CD8-positive, alpha-beta memory T cell (primary cell): ENCODE measurements around the gene MAD2L2. TPM values are rescaled to one million over a fixed set of nuclear protein-coding genes. Genes with fewer than 3 reads are reported as not detected.

ENCODE experiments used
- CTCF ChIA-PET: fragments of 350-600 bp; sonication (Branson Sonifier 250); formaldehyde crosslinking; loops from one replicate; lab custom pipeline; 2021; ENCODE audit warnings: antibody characterized with exemption; lab: Charles Lee
- POLR2A ChIA-PET: fragments of 350-600 bp; sonication (Branson Sonifier 250); formaldehyde crosslinking; loops from one replicate; lab custom pipeline; 2021; ENCODE audit warnings: antibody characterized with exemption; lab: Charles Lee
- DNase-seq, 5 donors: peaks; one replicate each; pipeline versions ENCODE4 v3.0.0 to v3.0.0-alpha.2; 2020 to 2022; ENCODE audit warnings: mixed read lengths in 1 of 5
- H3K27ac ChIP-seq: one replicate; pipeline ENCODE4 v1.7.0; 2013; ENCODE audit warnings: low read depth, mild to moderate bottlenecking, low read length, moderate library complexity
- H3K27me3 ChIP-seq: 2 replicates; pipeline ENCODE4 v1.7.0; 2013; ENCODE audit warnings: low read length, mild to moderate bottlenecking; ENCODE audit not compliant: insufficient read depth, poor library complexity, severe bottlenecking
- H3K36me3 ChIP-seq: 2 replicates; pipeline ENCODE4 v1.7.0; 2013; ENCODE audit warnings: mild to moderate bottlenecking, low read length, moderate library complexity; ENCODE audit not compliant: insufficient read depth
- H3K4me1 ChIP-seq: 2 replicates; pipeline ENCODE4 v1.7.0; 2013; ENCODE audit warnings: mild to moderate bottlenecking, low read length, moderate library complexity; ENCODE audit not compliant: insufficient read depth
- H3K4me3 ChIP-seq: 2 replicates; pipeline ENCODE4 v1.7.0; 2013; ENCODE audit warnings: mild to moderate bottlenecking, low read length
- H3K9me3 ChIP-seq: 2 replicates; pipeline ENCODE4 v1.7.0; 2013; ENCODE audit warnings: mild to moderate bottlenecking, low read length
- H3K27ac Mint-ChIP-seq, 8 donors: one replicate each; pipeline ENCODE4 v1.8.0; 2020 to 2021; ENCODE audit warnings: mixed read lengths in 8 of 8, mild to moderate bottlenecking in 6 of 8, inconsistent platforms in 3 of 8, moderate library complexity in 3 of 8
- H3K27me3 Mint-ChIP-seq, 2 donors: one replicate each; pipeline ENCODE4 v1.8.0; 2020 to 2021; ENCODE audit warnings: mixed read lengths in 2 of 2, mild to moderate bottlenecking in 1 of 2, moderate library complexity in 1 of 2
- H3K36me3 Mint-ChIP-seq, 3 donors: one replicate each; pipeline ENCODE4 v1.8.0; 2020 to 2021; ENCODE audit warnings: mixed read lengths in 3 of 3, inconsistent platforms in 1 of 3, mild to moderate bottlenecking in 1 of 3
- H3K4me1 Mint-ChIP-seq, 3 donors: one replicate each; pipeline ENCODE4 v1.8.0; 2020 to 2021; ENCODE audit warnings: mixed read lengths in 3 of 3, inconsistent platforms in 1 of 3, mild to moderate bottlenecking in 1 of 3
- H3K4me3 Mint-ChIP-seq, 7 donors: one replicate each; pipeline ENCODE4 v1.8.0; 2020 to 2021; ENCODE audit warnings: mixed read lengths in 7 of 7, mild to moderate bottlenecking in 6 of 7, moderate library complexity in 4 of 7, inconsistent platforms in 2 of 7
- H3K9me3 Mint-ChIP-seq, 5 donors: one replicate each; pipeline ENCODE4 v1.8.0; 2020 to 2022; ENCODE audit warnings: mixed read lengths in 5 of 5, mild to moderate bottlenecking in 3 of 5, moderate library complexity in 2 of 5, inconsistent platforms in 1 of 5
- polyA plus RNA-seq: library from polyadenylated mRNA; unstranded; fragments of 300-500 nt; fragmentation: Illumina TruSeq; gene quantifications from one replicate; pipeline ENCODE4 v1.2.3, GENCODE V29; 2021
- total RNA-seq, 2 experiments: library from RNA; stranded (reverse); gene quantifications; one replicate each; pipeline ENCODE4 v1.2.3, GENCODE V29; 2021

The MAD2L2 gene
- total and polyA plus RNA-seq, 3 experiments from 2014 or later = 57.2 to 66.2 (median 60.1) TPM

GRCh38 chr1:11688506-11688905, 7.6 kb upstream of the MAD2L2 start:
- Mint-ChIP-seq H3K4me3 (peak overlapping the region in 1 of 7 donors; percentile 40), H3K27me3 (peaks cover 35 to 50% of the 10 kb centered on the region in 2 donors)
- H3K4me3 ChIP-seq = no peak overlapping the region

GRCh38 chr1:11685210-11685752, 4.3 kb upstream of the MAD2L2 start:
- Mint-ChIP-seq H3K9me3 (no peaks in the 10 kb centered on the region), H3K27me3 (peaks cover 18 to 31% of the 10 kb centered on the region in 2 donors), H3K4me3 (peak overlapping the region in 1 of 7 donors; percentile 58), H3K36me3 (peaks cover 0 to 3% (median 0%) of the 10 kb centered on the region in 3 donors), H3K4me1 (peaks cover 11 to 18% (median 12%) of the 10 kb centered on the region in 3 donors), H3K27ac (peak overlapping the region in 1 of 8 donors; percentile 50)
- POLR2A ChIA-PET = no interaction called here
- no peaks in the 10 kb centered on the region for H3K27me3 ChIP-seq
- no peak overlapping the region for H3K27ac ChIP-seq
- peaks cover 9% of the 10 kb centered on the region for H3K4me1 ChIP-seq
- CTCF ChIA-PET = interaction anchor here (1.4 to 2.4 kb wide), 3 partner anchors 34 to 50 kb away, joined by 3 to 8 read pairs (median 7); partner anchors contain the start of gene AGTRAP
- H3K36me3 ChIP-seq = no peaks in the 10 kb centered on the region
- no peak overlapping the region for H3K4me3 ChIP-seq
- H3K9me3 ChIP-seq = no peaks in the 10 kb centered on the region
- DNase-seq = no peak

More at GRCh38 chr1:11688506-11688905, 7.6 kb upstream of the MAD2L2 start:
- peaks cover 0 to 1% (median 0%) of the 10 kb centered on the region in 3 donors for H3K36me3 Mint-ChIP-seq
- H3K9me3 Mint-ChIP-seq = no peaks in the 10 kb centered on the region
- no peaks in the 10 kb centered on the region for H3K36me3 ChIP-seq
- H3K9me3 ChIP-seq = no peaks in the 10 kb centered on the region
- peaks cover 5% of the 10 kb centered on the region for H3K27me3 ChIP-seq
- H3K4me1 Mint-ChIP-seq = peaks cover 21 to 33% (median 26%) of the 10 kb centered on the region in 3 donors
- ChIA-PET POLR2A (no interaction called here), CTCF (no interaction called here)
- H3K4me1 ChIP-seq = peaks cover 27% of the 10 kb centered on the region
- no peak overlapping the region for H3K27ac Mint-ChIP-seq
- no peak overlapping the region for H3K27ac ChIP-seq
- no peak for DNase-seq

- no peak overlapping the region for H3K27ac ChIP-seq
- no peaks in the 10 kb centered on the region for H3K27me3 ChIP-seq
- H3K4me3 ChIP-seq = no peak overlapping the region
- H3K36me3 ChIP-seq = no peaks in the 10 kb centered on the region
- DNase-seq = no peak
- H3K4me1 Mint-ChIP-seq = peaks cover 14 to 22% (median 16%) of the 10 kb centered on the region in 3 donors
- H3K36me3 Mint-ChIP-seq = peaks cover 0 to 4% (median 0%) of the 10 kb centered on the region in 3 donors
- no peak overlapping the region for H3K27ac Mint-ChIP-seq
- no peak overlapping the region for H3K4me3 Mint-ChIP-seq
- no peaks in the 10 kb centered on the region for H3K9me3 ChIP-seq
- no peaks in the 10 kb centered on the region for H3K9me3 Mint-ChIP-seq
- CTCF ChIA-PET = interaction anchor here (3.2 kb wide), 1 partner anchor 20 kb away, joined by 26 read pairs; the partner anchor contains the start of gene FBXO6
- peaks cover 7% of the 10 kb centered on the region for H3K4me1 ChIP-seq
- POLR2A ChIA-PET = interaction anchor here (0.6 kb wide), 1 partner anchor 17 kb away, joined by 3 read pairs; no protein-coding TSS in a partner anchor
- H3K27me3 Mint-ChIP-seq = peaks cover 12 to 22% of the 10 kb centered on the region in 2 donors
These were observed 3.1 kb upstream of the MAD2L2 start for GRCh38 chr1:11684070-11684469.

GRCh38 chr1:11682799-11683198, 1.9 kb upstream of the MAD2L2 start:
- Histone ChIP-seq H3K4me1 (peaks cover 7% of the 10 kb centered on the region), H3K36me3 (no peaks in the 10 kb centered on the region), H3K27ac (no peak overlapping the region), H3K9me3 (no peaks in the 10 kb centered on the region), H3K27me3 (no peaks in the 10 kb centered on the region), H3K4me3 (no peak overlapping the region)
- Mint-ChIP-seq H3K4me3 (peak overlapping the region in 3 of 7 donors; percentile 15 to 61 (median 54)), H3K36me3 (peaks cover 0 to 6% (median 0%) of the 10 kb centered on the region in 3 donors), H3K27ac (no peak overlapping the region), H3K27me3 (peaks cover 7 to 13% of the 10 kb centered on the region in 2 donors), H3K9me3 (no peaks in the 10 kb centered on the region), H3K4me1 (peaks cover 18 to 28% (median 22%) of the 10 kb centered on the region in 3 donors)
- POLR2A ChIA-PET = no interaction called here
- CTCF ChIA-PET = interaction anchor here (1.4 to 3.2 kb wide), 4 partner anchors 19 to 40 kb away, joined by 5 to 26 read pairs (median 12); partner anchors contain the start of gene FBXO6
- no peak for DNase-seq

- peak overlapping the region in 3 of 8 donors; percentile 4 to 92 (median 55) for H3K27ac Mint-ChIP-seq
- Histone ChIP-seq H3K27ac (no peak overlapping the region), H3K9me3 (no peaks in the 10 kb centered on the region), H3K36me3 (no peaks in the 10 kb centered on the region), H3K27me3 (no peaks in the 10 kb centered on the region), H3K4me1 (peaks cover 7% of the 10 kb centered on the region), H3K4me3 (no peak overlapping the region)
- H3K27me3 Mint-ChIP-seq = peaks cover 3 to 10% of the 10 kb centered on the region in 2 donors
- H3K36me3 Mint-ChIP-seq = peaks cover 0 to 6% (median 0%) of the 10 kb centered on the region in 3 donors
- no peaks in the 10 kb centered on the region for H3K9me3 Mint-ChIP-seq
- H3K4me1 Mint-ChIP-seq = peaks cover 18 to 28% (median 22%) of the 10 kb centered on the region in 3 donors
- no peak for DNase-seq
- POLR2A ChIA-PET = interaction anchor here (1.3 to 1.8 kb wide), 5 partner anchors 8 to 226 kb away, joined by 5 to 9 read pairs (median 8); partner anchors contain the start of gene FBXO6
- H3K4me3 Mint-ChIP-seq = peak overlapping the region; percentile 36 to 99 (median 90)
- CTCF ChIA-PET = interaction anchor here (0.8 to 3.2 kb wide), 6 partner anchors 18 to 39 kb away, joined by 3 to 26 read pairs (median 6); partner anchors contain the start of gene FBXO6
These were observed 1.4 kb upstream of the MAD2L2 start for GRCh38 chr1:11682287-11682771.

- Mint-ChIP-seq H3K27me3 (no peaks in the 10 kb centered on the region), H3K36me3 (peaks cover 0 to 21% (median 0%) of the 10 kb centered on the region in 3 donors), H3K9me3 (no peaks in the 10 kb centered on the region), H3K4me3 (peak overlapping the region; percentile 81 to 99 (median 87)), H3K27ac (peak overlapping the region in 5 of 8 donors; percentile 40 to 92 (median 70)), H3K4me1 (peaks cover 18 to 28% (median 22%) of the 10 kb centered on the region in 3 donors)
- Histone ChIP-seq H3K27me3 (no peaks in the 10 kb centered on the region), H3K27ac (peak overlapping the region; percentile 64), H3K4me1 (peaks cover 7% of the 10 kb centered on the region), H3K9me3 (no peaks in the 10 kb centered on the region), H3K4me3 (peak overlapping the region; percentile 78), H3K36me3 (no peaks in the 10 kb centered on the region)
- ChIA-PET POLR2A (interaction anchor here (1.4 to 1.8 kb wide), 4 partner anchors 10 to 227 kb away, joined by 6 to 9 read pairs (median 8); partner anchors contain the start of gene FBXO6), CTCF (interaction anchor here (2.5 to 3.2 kb wide), 2 partner anchors 16 to 39 kb away, joined by 17 to 26 read pairs; partner anchors contain the start of gene FBXO6)
- DNase-seq = no peak
These were observed 478 bp downstream of the MAD2L2 start for GRCh38 chr1:11680270-11681070.

GRCh38 chr1:11678442-11678841, 2.5 kb downstream of the MAD2L2 start:
- Mint-ChIP-seq H3K4me1 (peaks cover 18 to 28% (median 22%) of the 10 kb centered on the region in 3 donors), H3K27me3 (no peaks in the 10 kb centered on the region), H3K4me3 (peak overlapping the region in 5 of 7 donors; percentile 1 to 77 (median 43)), H3K9me3 (no peaks in the 10 kb centered on the region), H3K27ac (peak overlapping the region in 2 of 8 donors; percentile 20 to 40), H3K36me3 (peaks cover 0 to 37% (median 0%) of the 10 kb centered on the region in 3 donors)
- no peak for DNase-seq
- Histone ChIP-seq H3K4me1 (peaks cover 7% of the 10 kb centered on the region), H3K27ac (no peak overlapping the region), H3K9me3 (no peaks in the 10 kb centered on the region), H3K4me3 (no peak overlapping the region), H3K27me3 (no peaks in the 10 kb centered on the region), H3K36me3 (no peaks in the 10 kb centered on the region)
- POLR2A ChIA-PET = interaction anchor here (0.6 kb wide), 1 partner anchor 135 kb away, joined by 3 read pairs; no protein-coding TSS in a partner anchor
- CTCF ChIA-PET = interaction anchor here (1.4 to 2.5 kb wide), 2 partner anchors 14 to 32 kb away, joined by 3 to 10 read pairs; partner anchors contain the start of gene FBXO6
